Measurements from ENCODE around the gene LDB1. TPM values are rescaled to one million over a fixed set of nuclear protein-coding genes. Genes with fewer than 3 reads are reported as not detected.
A peak's percentile ranks its signal among the peaks of the same experiment; 100 is the strongest.

Gene LDB1
- total RNA-seq, 1 donor from 2014 or later: 29.5 TPM

GRCh38 chr10:102123223-102123622 lies 3.1 kb upstream of the LDB1 start:
- TF ChIP-seq, protein P1, sequence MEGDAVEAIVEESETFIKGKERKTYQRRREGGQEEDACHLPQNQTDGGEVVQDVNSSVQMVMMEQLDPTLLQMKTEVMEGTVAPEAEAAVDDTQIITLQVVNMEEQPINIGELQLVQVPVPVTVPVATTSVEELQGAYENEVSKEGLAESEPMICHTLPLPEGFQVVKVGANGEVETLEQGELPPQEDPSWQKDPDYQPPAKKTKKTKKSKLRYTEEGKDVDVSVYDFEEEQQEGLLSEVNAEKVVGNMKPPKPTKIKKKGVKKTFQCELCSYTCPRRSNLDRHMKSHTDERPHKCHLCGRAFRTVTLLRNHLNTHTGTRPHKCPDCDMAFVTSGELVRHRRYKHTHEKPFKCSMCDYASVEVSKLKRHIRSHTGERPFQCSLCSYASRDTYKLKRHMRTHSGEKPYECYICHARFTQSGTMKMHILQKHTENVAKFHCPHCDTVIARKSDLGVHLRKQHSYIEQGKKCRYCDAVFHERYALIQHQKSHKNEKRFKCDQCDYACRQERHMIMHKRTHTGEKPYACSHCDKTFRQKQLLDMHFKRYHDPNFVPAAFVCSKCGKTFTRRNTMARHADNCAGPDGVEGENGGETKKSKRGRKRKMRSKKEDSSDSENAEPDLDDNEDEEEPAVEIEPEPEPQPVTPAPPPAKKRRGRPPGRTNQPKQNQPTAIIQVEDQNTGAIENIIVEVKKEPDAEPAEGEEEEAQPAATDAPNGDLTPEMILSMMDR (conservative IDR thresholded peaks at IDR 0.05; ENCODE audit: low read depth, low read length): no peak
- DNase-seq (ENCODE audit: low read depth): no peak
- no peak overlapping the region for H3K4me3 ChIP-seq (ENCODE audit: low read depth, low read length)

DNA sequence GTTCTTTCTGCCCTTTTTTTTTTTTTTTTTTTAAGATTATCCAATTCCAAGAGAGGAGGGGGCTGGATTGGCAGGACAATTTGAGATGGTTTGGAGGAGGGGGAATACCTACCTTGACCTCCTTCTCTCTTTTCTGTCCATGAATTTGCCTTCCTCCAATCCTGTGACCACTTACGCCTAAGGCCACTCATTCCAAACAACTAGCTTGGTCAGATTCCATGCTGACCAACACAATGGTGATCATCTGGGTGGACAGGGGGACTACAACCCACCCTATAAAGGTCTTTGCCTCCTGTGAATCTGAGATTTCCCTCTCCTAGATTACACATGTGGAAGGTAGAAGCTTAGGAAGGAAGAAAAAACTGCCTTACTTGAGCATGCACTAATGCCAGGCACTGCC lies 2.3 kb upstream of the LDB1 start:
- TF ChIP-seq, protein P1 (conservative IDR thresholded peaks at IDR 0.05; ENCODE audit: low read depth, low read length): no peak
- DNase-seq (ENCODE audit: low read depth): no peak
- no peak overlapping the region for H3K4me3 ChIP-seq (ENCODE audit: low read depth, low read length)

DNA sequence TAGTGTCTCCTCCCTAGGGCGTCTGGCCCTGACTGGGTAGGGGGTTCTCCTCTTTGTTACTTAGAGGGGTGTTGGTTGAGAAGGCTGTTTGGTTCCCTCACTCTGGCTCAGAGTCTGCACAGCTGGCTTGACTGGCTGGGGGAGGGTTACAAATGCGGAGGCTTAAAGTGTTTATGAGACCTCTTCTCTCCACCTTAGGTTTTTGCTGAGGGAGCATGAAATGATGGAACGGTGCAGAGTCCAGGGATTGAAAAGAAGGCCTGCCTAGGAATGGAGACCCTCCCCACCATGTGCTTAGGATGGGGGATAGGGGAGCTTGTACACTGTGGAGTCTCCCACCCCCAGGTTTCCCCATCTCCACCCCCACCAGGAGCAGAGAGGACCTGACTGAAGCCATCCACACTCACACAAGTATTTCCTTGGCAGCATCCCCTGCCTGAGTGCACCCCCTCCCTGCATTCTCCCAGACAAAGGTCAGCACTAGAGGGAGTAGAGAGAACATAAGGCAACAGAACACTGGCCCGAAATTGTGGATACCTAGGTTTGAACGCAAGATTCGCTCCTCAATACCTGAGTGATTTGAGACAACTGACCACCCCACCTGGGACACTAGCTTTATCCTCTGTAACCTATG lies 1.7 kb upstream of the LDB1 start:
- DNase-seq (ENCODE audit: low read depth): no peak
- TF ChIP-seq, protein P1 (conservative IDR thresholded peaks at IDR 0.05; ENCODE audit: low read depth, low read length): peak; percentile 27
- no peak overlapping the region for H3K4me3 ChIP-seq (ENCODE audit: low read depth, low read length)

GRCh38 chr10:102120991-102121738 lies 997 bp upstream of the LDB1 start:
- H3K4me3 ChIP-seq (ENCODE audit: low read depth, low read length): peak overlapping the region; percentile 96
- no peak for DNase-seq (ENCODE audit: low read depth)
- TF ChIP-seq, protein P1 (conservative IDR thresholded peaks at IDR 0.05; ENCODE audit: low read depth, low read length): no peak

DNA sequence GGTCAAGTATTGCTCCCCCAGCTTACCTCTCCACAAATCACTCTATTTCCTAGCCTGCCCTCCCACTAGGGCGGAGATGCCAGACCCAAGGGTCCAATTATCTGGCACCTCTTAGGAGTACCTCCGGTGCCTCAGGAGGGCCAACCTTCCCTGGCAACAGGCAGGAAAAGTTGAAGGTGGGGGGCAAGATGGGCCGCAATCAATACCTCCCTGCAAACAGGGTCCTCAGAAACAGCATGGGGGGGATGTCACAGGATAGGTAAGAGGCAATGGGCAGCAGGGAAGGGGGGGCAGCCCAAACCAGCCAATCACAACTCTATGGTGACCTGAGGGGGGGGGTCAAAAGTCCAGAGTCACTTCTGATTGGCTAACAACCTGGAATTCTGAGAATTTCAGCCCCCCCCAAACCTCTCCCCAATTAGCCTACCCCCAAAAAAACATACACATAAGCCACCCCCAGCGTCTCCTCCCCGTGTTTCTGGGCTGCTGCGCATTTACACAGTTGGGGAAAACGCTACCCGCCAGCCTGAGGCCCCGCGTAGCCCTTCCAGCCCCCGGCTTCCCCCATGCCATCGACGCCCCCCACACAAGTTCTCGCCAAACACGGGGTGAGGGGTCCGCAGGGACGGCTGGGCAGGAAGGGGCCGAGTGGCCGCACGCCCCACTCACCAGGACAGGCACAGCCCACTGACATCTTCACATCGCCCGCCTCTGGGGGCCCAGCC lies 589 bp downstream of the LDB1 start:
- TF ChIP-seq, protein P1 (conservative IDR thresholded peaks at IDR 0.05; ENCODE audit: low read depth, low read length): no peak
- DNase-seq (ENCODE audit: low read depth): no peak
- peak overlapping the region; percentile 96 for H3K4me3 ChIP-seq (ENCODE audit: low read depth, low read length)

DNA sequence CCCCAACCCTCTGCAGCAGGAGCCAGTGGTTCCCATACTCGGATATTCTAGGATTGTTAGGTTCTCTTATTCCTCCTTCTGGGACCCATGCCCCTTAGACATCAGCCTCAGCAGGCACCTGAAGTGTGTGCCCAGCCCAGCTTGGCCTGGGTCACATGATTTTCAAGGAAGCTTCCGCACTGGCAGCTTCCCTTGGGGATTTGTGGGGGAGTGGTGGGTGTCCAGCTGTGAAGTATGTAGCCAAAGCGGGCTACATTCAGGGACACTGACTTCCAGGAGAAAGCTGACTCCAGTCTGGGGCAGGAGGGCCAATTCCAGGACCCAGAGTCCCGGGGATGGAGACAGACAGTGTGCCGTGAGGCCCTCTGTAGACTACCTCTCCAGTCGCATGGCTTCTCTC lies 1.3 kb downstream of the LDB1 start:
- TF ChIP-seq, protein P1 (conservative IDR thresholded peaks at IDR 0.05; ENCODE audit: low read depth, low read length): no peak
- DNase-seq (ENCODE audit: low read depth): no peak
- H3K4me3 ChIP-seq (ENCODE audit: low read depth, low read length): peak overlapping the region; percentile 96

All from epithelial cell of proximal tubule (primary cell).